HCT116 (cell line): ENCODE measurements around the gene CAVIN1. TPM values are rescaled to one million over a fixed set of nuclear protein-coding genes. Genes with fewer than 3 reads are reported as not detected.

Experiments used
- ATAC-seq: fragments of 200-7000 bp; cut with Tn5 transposase; 2 replicates; pipeline ENCODE4 v1.9.1; 2020; ENCODE audit warnings: mild to moderate bottlenecking, moderate library complexity
- BruUV-seq: library from RNA; stranded (reverse); fragments of 400-500 nt; replicated peaks from 2 replicates; lab custom pipeline; 2021; lab: Mats Ljungman, UMichigan
- CTCF ChIA-PET: fragments of 300-600 bp; sonication (Branson Sonifier 250); formaldehyde crosslinking; loops from one replicate; lab custom pipeline; 2021; ENCODE audit warnings: antibody characterized with exemption; lab: Charles Lee
- POLR2A ChIA-PET: fragments of 300-600, 350-600 bp; sonication (Branson Sonifier 250); formaldehyde crosslinking; loops from one replicate; lab custom pipeline; 2021; ENCODE audit warnings: antibody characterized with exemption; lab: Charles Lee
- RAD21 ChIA-PET, 2 experiments: fragments of 300-600 bp; sonication (Branson Sonifier 250); formaldehyde crosslinking; loops; one replicate each; lab custom pipeline; 2023; ENCODE audit warnings: low total read pairs in 2 of 2; ENCODE audit not compliant: uncharacterized antibody in 2 of 2, unreplicated experiment in 2 of 2, low non-redundant PET in 1 of 2; lab: Charles Lee
- DNase-seq: peaks from one replicate; pipeline ENCODE4 v3.0.0-alpha.2; 2010; ENCODE audit warnings: low read depth, low spot score
- H2AFZ ChIP-seq: fragments of 200-600 bp; shearing (Covaris generic), sonication (generic); 2 replicates; pipeline ENCODE4 v1.6.1; 2017; ENCODE audit warnings: low read depth, mixed run types, mixed read lengths, antibody characterized with exemption, low read length; ENCODE audit not compliant: poor library complexity, severe bottlenecking
- H3K27ac ChIP-seq: 2 replicates; pipeline ENCODE4 v1.5.1; 2012; ENCODE audit warnings: low read depth, low read length
- H3K27me3 ChIP-seq: fragments of 200-600 bp; sonication (generic); 2 replicates; pipeline ENCODE4 v1.6.1; 2016; ENCODE audit warnings: mixed run types, low read length, mixed read lengths; ENCODE audit not compliant: insufficient read depth
- H3K36me3 ChIP-seq, 2 experiments: fragments of 200-500 bp in 1 of 2; fragments of 200-600 bp in 1 of 2; sonication (Bioruptor generic) in 1 of 2; sonication (generic) in 1 of 2; 2 replicates each; pipeline versions ENCODE4 v1.5.1 to v1.6.1; 2014 to 2016; ENCODE audit warnings: low read length in 2 of 2, inconsistent platforms in 1 of 2, mixed read lengths in 1 of 2, mixed run types in 1 of 2; ENCODE audit not compliant: insufficient read depth in 2 of 2, control insufficient read depth in 1 of 2
- H3K4me1 ChIP-seq, 2 experiments: fragments of 200-600 bp in 1 of 2; sonication (generic) in 1 of 2; 2 replicates each; pipeline versions ENCODE4 v1.5.1 to v1.6.1; 2012 to 2017; ENCODE audit warnings: low read length in 2 of 2, inconsistent platforms in 1 of 2, mild to moderate bottlenecking in 1 of 2, mixed read lengths in 1 of 2, mixed run types in 1 of 2, moderate library complexity in 1 of 2; ENCODE audit not compliant: insufficient read depth in 2 of 2, control insufficient read depth in 1 of 2
- H3K4me2 ChIP-seq: fragments of 200-600 bp; sonication (generic); 2 replicates; pipeline ENCODE4 v1.6.1; 2017; ENCODE audit warnings: mixed run types, low read length, mixed read lengths
- H3K4me3 ChIP-seq, 2 experiments: fragments of 200-600 bp in 1 of 2; sonication (generic) in 1 of 2; replicated peaks in 1 of 2; 2 replicates each; pipeline ENCODE4 v1.5.1; 2011 to 2016; ENCODE audit warnings: low read length in 2 of 2, control low read depth in 1 of 2, low read depth in 1 of 2, mild to moderate bottlenecking in 1 of 2, mixed read lengths in 1 of 2, mixed run types in 1 of 2
- H3K79me2 ChIP-seq: fragments of 200-600 bp; sonication (generic); 2 replicates; pipeline ENCODE4 v1.6.1; 2017; ENCODE audit warnings: mild to moderate bottlenecking, mixed run types, low read length, moderate library complexity, mixed read lengths; ENCODE audit not compliant: insufficient read depth
- H3K9ac ChIP-seq: fragments of 200-600 bp; sonication (generic); 2 replicates; pipeline ENCODE4 v1.6.1; 2016; ENCODE audit warnings: low read length, mixed read lengths
- H3K9me2 ChIP-seq: fragments of 200-600 bp; sonication (generic), shearing (Covaris generic); 2 replicates; pipeline ENCODE4 v1.6.1; 2017; ENCODE audit warnings: mixed run types, mild to moderate bottlenecking, moderate library complexity; ENCODE audit not compliant: insufficient read depth
- H3K9me3 ChIP-seq, 2 experiments: fragments of 200-500 bp in 1 of 2; fragments of 200-600 bp in 1 of 2; sonication (Bioruptor generic) in 1 of 2; sonication (generic) in 1 of 2; 2 replicates each; pipeline ENCODE4 v1.6.1; 2014 to 2017; ENCODE audit warnings: low read length in 2 of 2, mixed read lengths in 2 of 2, inconsistent platforms in 1 of 2, low read depth in 1 of 2, mild to moderate bottlenecking in 1 of 2, mixed run types in 1 of 2, moderate library complexity in 1 of 2; ENCODE audit not compliant: control insufficient read depth in 1 of 2, insufficient read depth in 1 of 2
- H4K20me1 ChIP-seq: fragments of 200-600 bp; sonication (generic), shearing (Covaris generic); 2 replicates; pipeline ENCODE4 v1.6.1; 2017; ENCODE audit warnings: mixed run types, mild to moderate bottlenecking, moderate library complexity; ENCODE audit not compliant: insufficient read depth
- ELF1 ChIP-seq: IDR thresholded peaks from 2 replicates; pipeline ENCODE4 v1.6.1; 2012; ENCODE audit warnings: low read depth, borderline replicate concordance
- JUND ChIP-seq: IDR thresholded peaks from 2 replicates; pipeline ENCODE4 v1.6.1; 2012
- RAD21 ChIP-seq: IDR thresholded peaks from 2 replicates; pipeline ENCODE4 v1.6.1; 2012; ENCODE audit warnings: low read depth, mild to moderate bottlenecking
- SIN3A ChIP-seq: IDR thresholded peaks from 2 replicates; pipeline ENCODE4 v1.6.1; 2012; ENCODE audit warnings: low read depth
- YY1 ChIP-seq: IDR thresholded peaks from 2 replicates; pipeline ENCODE4 v1.6.1; 2011; ENCODE audit warnings: low read length, low read depth, moderate library complexity, mild to moderate bottlenecking; ENCODE audit not compliant: insufficient replicate concordance; ENCODE audit errors: extremely low read depth
- ZFX ChIP-seq: fragments of 450-650 bp; IDR thresholded peaks from 2 replicates; pipeline ENCODE4 v1.6.1; 2017
- ZNF274 ChIP-seq: fragments of 200-500 bp; sonication (Bioruptor generic); IDR thresholded peaks from 2 replicates; pipeline ENCODE4 v1.6.1; 2014; ENCODE audit warnings: mild to moderate bottlenecking, low read depth, low read length, inconsistent platforms
- intact Hi-C: fragments of 100-400 bp; cut with micrococcal nuclease; formaldehyde crosslinking; loops from 2 replicates; pipeline ENCODE4 v1.10.0; 2022
- total RNA-seq: library from RNA; stranded (reverse); gene quantifications from one replicate; pipeline ENCODE4 v1.2.1, GENCODE V29; 2021; ENCODE audit not compliant: unreplicated experiment

Gene CAVIN1
- total RNA-seq, 1 experiment from 2014 or later, result 79.7 TPM

DNA sequence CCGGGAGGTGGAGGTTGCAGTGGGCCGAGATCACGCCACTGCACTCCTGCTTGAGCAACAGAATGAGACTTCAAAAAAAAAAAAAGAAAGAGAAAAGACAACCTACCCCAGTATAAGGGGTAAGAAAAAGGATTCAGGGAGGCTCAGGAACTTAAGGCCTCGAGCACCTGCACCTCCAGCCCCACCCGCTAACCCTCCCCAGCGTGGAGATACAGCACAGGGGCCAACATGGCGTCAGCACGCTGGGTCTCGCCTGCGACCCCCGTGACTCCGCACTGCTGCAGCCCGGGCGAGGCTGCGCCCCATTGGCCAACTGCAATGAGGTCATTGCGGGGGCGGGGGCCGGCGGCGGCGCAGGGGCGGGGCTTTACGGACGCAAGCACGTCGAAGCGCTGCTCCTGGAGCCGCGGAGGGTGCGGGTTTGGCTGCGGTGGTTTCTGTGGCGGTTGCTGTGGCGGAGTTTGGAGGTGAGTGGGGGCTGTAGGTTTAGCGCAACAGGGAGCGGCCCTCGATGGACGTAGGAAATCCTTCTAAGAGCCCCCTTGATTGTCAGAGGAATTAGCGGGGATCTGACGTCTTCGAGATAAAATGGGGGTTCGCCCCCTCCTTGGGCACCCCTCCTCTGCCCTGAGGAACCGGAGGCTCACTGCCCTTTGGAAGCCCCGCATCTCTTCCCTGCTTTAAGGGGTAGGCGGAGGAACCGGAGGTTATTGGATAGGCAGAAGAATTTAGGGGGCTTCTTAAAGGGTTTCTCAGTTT is 35.6 kb upstream of the CAVIN1 start, which contains the start of gene ATP6V0A1 (continued):
- TF ChIP-seq RAD21 (no peak), ZFX (no peak), YY1 (peak; percentile 86), SIN3A (0 out of 2 replicates have a peak, but pooled peaks have one; percentile 39)

DNA sequence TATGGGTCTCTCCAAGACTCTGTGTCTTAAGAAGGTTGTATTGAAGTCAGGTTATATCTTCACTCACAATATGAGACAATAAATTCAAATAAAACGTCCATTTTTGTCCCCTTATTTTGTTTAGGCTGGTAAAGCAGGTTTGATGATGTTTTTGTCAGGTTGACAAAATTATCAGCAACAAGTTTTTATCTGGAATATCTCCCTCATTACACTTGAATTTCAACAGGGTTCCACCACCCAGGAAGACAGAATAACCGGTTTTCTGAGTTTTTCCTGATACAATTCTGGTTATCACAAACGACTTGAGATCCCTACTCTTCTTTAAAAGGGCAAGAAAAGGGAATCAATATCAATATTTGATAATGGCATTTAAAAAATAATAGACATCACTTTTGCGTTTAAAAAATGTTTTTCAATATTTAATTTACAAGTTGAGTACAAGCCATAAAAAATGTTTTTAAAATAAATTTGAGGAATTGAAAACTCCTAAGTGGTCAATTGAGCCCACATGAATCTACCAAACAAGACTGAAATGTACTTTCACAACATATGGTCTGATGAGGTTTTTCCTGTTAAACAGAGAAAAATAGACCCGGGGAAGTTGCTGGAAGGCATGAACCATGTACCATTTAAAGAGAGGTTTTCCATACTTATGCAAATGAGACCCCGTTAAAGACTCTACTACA is 34.2 kb upstream of the CAVIN1 start:
- no peak overlapping the region for H3K4me2 ChIP-seq
- ATAC-seq, result no peak
- H3K4me1 ChIP-seq, result peaks cover 13 to 25% of the 10 kb centered on the region in 2 experiments
- peaks cover 31% of the 10 kb centered on the region for H3K79me2 ChIP-seq
- no peak overlapping the region for H2AFZ ChIP-seq
- H3K4me3 ChIP-seq, result no peak overlapping the region
- POLR2A ChIA-PET, result no interaction called here
- intact Hi-C loops, result no loop called here
- no peaks in the 10 kb centered on the region for H3K27me3 ChIP-seq
- BruUV-seq, result no TSS peak
- TF ChIP-seq ZNF274 (no peak), JUND (no peak), SIN3A (no peak), ELF1 (no peak)
- TF ChIP-seq, all 23 proteins: peak for 0
- H3K27ac ChIP-seq, result no peak overlapping the region
- CTCF ChIA-PET, result interaction anchor here (0.8 to 1.2 kb wide), 2 partner anchors 29 to 60 kb away, joined by 3 read pairs; no protein-coding TSS in a partner anchor
- H4K20me1 ChIP-seq, result no peaks in the 10 kb centered on the region
- H3K36me3 ChIP-seq, result peaks cover 6 to 9% of the 10 kb centered on the region in 2 experiments; a peak in 3 of 4 replicates
- DNase-seq, result no peak
- H3K9me2 ChIP-seq, result no peaks in the 10 kb centered on the region
- RAD21 ChIA-PET, result no interaction called here
- no peaks in the 10 kb centered on the region for H3K9me3 ChIP-seq
- no peak overlapping the region for H3K9ac ChIP-seq
